GM18499 (cell line): ENCODE data around the gene RASIP1.

Experiments
- ATAC-seq: cut with Tn5 transposase; IDR thresholded peaks from one replicate; pipeline ENCODE4 v1.9.1; 2021; ENCODE audit warnings: moderate number of reproducible peaks; ENCODE audit not compliant: insufficient read depth, unreplicated experiment

RASIP1 gene

DNA sequence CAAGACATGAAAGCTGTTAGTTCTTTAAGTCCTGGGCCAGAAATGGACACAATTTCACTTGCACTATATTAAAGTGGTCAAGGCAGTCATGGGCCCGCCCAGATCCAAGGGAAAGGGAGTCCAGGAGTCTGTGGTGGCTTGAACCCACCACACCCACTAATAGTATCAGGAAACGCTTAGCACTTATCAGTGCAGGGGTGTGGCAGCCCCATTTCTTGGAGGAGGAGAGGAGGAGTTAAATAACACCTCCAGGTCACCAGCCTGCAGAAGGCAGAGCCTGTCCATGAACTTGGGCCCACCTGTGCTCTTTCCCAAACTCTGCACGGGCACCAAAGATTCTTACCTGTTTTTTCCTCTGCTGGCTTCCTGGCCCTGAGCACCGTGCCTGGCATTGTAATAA, 62.2 kb downstream of the RASIP1 start:
- ATAC-seq: no peak

DNA sequence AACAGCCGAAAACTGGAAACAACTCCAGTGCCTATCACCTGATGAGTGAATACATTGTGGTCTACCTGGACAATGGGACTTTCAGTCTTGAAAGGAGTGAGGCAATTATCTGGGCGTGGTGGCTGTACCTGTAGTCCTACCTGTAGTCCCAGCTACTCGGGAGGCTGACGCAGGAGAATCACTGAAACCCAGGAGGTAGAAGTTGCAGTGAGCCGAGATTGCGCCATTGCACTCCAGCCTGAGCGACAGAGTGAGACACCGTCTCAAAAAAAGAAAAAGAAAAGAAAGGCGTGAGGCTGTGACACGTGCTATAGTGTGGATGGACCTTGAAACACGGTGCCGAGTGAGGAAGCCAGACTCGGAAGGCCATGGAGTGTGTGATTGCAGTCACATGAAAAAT, 63.5 kb downstream of the RASIP1 start:
- no peak for ATAC-seq

DNA sequence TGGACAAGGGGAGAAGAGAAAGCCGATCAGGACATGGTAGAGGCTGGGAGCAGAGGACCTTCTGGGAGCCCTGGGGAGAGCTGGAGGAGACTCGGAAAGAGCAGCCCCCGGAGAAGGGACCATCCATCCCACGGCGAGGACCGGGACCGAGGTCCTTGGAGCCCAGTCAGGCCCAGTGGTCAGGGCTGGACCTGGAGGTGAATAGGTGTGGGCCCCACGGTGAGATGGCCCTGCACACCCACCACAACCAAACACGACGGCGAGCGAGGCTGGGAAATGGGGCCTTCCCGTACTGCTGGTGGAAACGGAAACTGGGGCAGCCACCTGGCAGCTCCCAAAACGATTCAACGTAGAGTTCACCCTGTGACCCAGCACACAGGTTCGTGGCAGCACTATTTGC, 63.9 kb downstream of the RASIP1 start:
- no peak for ATAC-seq

DNA sequence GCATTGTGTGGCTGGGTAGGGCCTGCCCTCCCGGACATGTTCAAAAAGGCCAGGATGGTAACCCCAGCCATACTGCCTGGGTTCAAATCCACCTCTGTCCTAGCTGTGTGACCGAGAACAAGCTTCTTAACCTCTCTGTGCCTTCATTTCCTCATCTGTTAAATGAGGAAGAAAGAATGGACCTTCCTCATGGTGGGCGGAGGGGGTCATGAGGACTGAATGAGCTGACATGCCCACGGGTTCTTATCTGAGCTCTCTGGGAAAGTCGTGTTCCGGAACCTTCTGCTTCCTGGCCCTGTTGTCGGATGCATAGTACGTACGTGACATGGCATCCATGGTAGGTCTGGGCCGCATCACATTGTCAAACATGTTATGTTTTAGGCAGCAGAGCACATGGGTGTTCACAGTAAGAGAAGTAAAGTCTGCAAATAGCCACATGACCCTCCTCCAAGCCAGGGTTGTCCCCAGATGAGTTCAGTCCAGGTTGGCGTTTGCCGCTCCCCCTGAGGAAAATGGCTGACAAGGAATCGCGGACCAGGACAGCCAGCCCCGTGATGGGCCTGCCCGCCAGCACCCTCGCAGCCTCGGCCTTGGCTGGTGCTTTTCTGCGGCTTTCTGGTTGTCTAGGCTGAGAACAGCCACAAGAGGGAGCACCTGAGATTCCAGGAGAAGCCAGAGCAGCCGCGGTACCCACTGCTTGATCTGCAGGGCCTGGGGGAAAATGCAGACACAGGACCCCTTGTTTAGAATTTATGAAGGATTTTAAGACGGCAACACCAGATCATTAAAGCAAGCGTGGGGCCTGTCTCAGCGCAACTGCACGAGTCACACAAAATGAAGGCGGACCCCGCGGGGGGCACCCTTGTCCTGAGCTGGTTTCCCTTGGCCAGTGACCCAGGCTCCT, 65.2 kb downstream of the RASIP1 start:
- no peak for ATAC-seq

DNA sequence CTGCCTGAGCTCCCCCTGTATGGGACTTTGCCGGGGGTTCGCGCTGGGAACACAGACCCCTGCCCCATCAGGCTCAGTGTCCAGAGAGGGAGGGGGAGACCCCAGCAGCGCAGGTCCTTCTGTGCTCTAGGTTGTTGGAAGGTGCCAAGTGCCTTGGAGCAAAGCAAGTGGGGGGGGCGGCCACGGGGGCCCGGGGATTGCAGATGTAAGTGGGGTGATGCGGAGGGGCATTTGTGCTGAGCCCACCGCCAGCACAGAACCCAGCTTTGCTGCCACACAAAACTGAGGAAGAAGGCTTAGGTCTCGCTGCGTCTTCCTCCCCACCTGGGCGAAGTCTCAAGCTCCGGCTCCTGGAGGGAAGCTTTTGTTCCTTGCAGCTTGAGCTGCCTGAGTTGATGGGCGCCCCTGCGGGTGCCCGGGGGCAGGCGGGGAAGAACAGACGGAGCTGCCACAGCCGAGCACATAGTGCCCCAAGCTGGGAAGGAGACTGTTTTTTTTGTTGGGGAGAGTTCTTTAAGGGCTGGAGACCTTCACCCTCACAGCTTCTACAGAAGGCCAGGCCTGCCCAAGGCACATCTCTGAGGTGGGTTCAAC, 66.1 kb downstream of the RASIP1 start:
- ATAC-seq: no peak

DNA sequence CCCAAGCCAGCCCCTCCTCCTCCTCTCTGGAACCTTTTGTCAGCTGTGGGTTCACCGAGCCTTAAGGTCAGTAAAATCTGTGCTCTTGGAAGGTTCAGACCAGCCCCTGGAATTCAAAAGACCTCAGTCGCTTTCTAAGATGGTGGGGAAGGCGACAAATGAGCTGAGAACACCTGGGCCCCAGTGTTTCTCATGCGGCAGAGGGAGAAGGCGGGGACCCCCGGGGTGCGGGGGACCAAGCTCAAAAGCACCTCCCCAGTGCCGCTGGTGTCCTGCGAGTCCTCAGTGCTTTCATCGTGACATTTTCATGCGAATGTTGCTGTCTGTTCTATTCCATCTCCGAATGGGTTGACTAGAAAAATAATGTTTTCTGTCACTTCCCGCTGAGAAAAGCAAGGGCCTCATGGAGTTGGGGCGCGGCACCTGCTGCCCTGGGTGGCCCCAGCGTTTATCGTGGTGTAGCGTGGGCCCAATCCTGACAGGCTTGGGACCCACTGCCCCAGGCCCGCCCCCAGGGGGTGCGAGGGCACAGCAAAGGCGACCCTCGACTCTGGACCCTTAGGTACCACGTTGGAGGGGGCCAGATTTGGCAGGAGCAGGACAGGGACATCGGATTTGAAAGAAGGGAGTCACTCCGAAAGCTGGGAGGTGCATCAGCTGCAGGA, 66.8 kb downstream of the RASIP1 start:
- no peak for ATAC-seq

DNA sequence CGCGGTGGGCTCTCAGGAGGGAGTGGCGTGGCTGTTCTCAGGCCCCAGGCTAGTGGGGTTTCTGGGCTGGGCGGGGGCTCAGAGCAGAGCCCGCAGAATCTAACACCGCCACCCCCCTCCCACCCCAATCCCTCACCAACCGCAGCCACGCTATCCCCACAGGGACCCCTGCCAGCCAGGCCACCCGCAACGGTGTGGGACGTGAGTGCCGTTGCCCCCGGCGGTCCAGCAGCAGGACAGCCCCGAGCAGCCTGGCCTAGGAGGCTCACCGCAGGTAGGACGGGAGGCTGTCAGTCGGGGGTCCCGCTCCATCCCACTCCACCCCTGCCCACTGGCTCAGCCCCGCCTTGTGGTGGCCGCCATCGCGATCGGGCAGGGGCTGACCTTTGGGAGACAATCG, 67.4 kb downstream of the RASIP1 start, which contains the start of gene NTN5:
Gene NTN5, minus strand, starts transcription at position 24 of the 400 bp plus-strand sequence. CDS start 2,031 bp downstream, outside the sequence.
- no peak for ATAC-seq

DNA sequence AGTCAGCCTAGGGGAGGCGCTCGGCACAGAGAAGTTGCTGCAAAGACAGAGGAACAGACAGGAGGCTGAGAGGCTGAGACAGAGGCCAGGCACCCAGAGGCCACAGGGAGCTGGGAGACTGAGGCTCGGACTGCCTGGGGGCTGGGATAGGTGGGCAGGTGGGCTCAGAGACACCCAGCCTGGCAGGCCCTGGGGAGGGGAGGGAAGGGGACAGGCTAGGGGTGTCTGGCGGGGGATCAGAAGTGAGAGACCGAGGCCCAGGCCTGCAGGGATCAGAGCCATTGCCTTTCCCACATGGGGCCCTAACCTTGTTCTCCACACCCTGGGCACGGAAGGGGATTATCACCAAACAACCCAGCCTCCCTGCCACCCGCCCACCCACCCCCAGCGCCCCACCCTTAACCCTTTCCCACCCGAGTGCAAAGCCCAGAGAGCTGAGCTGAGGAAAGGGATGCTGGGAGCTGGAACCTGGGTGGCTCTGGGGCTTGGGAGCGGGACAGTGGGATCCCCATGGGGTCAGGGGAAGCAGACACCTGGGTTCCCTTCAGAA, 68.9 kb downstream of the RASIP1 start:
- no peak for ATAC-seq

DNA sequence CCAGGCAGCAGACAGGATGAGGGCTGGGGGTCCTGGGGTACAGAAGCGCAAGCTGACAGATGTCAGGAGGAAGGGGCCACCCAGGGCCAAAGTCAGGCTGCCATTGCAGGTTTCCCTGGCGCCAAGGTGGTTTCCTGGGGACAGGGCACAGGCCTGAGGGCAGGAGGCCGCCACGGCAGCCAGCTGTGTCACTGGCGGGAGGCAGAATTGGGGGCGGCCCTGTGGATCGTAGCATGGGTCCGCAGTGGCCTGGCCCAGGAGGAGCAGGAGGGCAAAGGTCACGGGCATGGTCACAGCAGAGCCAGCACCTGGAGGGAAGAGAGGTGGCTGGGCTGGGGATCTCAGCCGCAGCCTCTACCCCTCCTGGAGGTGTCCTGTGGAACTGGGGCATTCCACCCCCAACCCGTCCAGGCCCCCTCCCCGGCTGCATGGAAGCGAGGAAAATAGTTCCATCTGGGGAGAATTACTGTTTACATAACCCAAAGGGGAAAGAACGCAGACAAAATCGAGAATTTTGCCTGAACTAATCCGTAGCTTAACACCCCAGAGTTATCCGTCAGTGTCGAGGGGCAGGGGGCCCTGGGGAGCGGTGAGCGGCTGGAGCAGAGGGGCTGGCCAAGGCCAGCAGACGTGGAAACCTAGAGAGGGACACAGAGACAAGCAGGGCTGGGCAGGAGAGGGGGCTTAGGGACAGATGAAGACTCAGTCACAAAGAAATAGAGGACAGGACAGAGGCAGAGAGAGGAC, 69.5 kb downstream of the RASIP1 start:
- no peak for ATAC-seq
